ENCODE measurements around the gene IFNL2. TPM values are rescaled to one million over a fixed set of nuclear protein-coding genes. Genes with fewer than 3 reads are reported as not detected.

The IFNL2 gene
- total and polyA plus RNA-seq, 9 of the 15 experiments (the other 6 are each of a cell fraction or from before 2014, with no cell fraction given): not detected

DNA sequence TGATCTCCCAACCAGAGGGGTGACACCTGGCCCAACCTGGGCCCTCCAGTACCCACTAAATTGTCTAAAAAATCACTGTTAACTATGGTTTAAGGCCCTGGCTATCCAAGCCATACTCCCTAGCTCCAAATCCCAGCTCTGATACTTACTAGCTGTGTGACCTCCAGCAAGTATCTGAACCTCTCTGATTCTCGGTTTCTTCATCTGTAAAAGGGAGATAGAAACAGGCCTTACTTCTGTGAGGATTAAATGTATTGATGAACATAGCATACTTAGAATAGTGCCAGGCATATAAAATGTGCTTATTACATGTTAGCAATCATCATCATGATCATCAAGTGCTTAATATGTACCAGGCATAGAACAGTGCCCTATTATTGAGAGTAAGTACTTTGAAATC is 47.7 kb downstream of the IFNL2 start (continued):
- TF ChIP-seq, protein P1, sequence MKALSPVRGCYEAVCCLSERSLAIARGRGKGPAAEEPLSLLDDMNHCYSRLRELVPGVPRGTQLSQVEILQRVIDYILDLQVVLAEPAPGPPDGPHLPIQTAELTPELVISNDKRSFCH (CRISPR knock-in tag; IDR thresholded peaks at IDR 0.05): no peak
- TF ChIP-seq, protein P1 (tag; IDR thresholded peaks at IDR 0.05): no peak
- TF ChIP-seq OTX1 (CRISPR knock-in tag; IDR thresholded peaks at IDR 0.05) (no peak), RBM25 (IDR thresholded peaks at IDR 0.05; ENCODE audit: low read depth, low read length, severe bottlenecking) (peak; percentile 76), FOXP1 (CRISPR knock-in tag; IDR thresholded peaks at IDR 0.05) (no peak), WHSC1 (IDR thresholded peaks at IDR 0.05; ENCODE audit: low read length) (no peak), TARDBP (IDR thresholded peaks at IDR 0.05) (no peak), SRSF1 (IDR thresholded peaks at IDR 0.05; ENCODE audit: low read depth, low read length) (no peak), SPI1 (IDR thresholded peaks at IDR 0.05; ENCODE audit: borderline replicate concordance, low read depth, low read length) (no peak), ZNF445 (CRISPR knock-in tag; IDR thresholded peaks at IDR 0.05; ENCODE audit: low read depth) (no peak), HDAC2 (IDR thresholded peaks at IDR 0.05) (0 out of 2 replicates have a peak, but pooled peaks have one; percentile 32), IFI16 (CRISPR knock-in tag; IDR thresholded peaks at IDR 0.05) (no peak), KDM1A (IDR thresholded peaks at IDR 0.05) (peak in 1 of 2 experiments; percentile 52; a peak in 1 of 4 replicates), RNF2 (IDR thresholded peaks at IDR 0.05) (no peak), PHB2 (IDR thresholded peaks at IDR 0.05; ENCODE audit: low read depth) (no peak), ZFP36 (IDR thresholded peaks at IDR 0.05; ENCODE audit: low read depth, low read length, partially characterized antibody) (peak; percentile 53), HDGF (IDR thresholded peaks at IDR 0.05) (no peak), CHD1 (IDR thresholded peaks at IDR 0.05; ENCODE audit: low read length) (no peak), HMG20A (CRISPR knock-in tag; conservative IDR thresholded peaks at IDR 0.05) (no peak), XRCC5 (IDR thresholded peaks at IDR 0.05; ENCODE audit: low read depth, low read length) (no peak), ZNF212 (CRISPR knock-in tag; IDR thresholded peaks at IDR 0.05) (no peak), BCOR (IDR thresholded peaks at IDR 0.05) (peak; percentile 91), ELF1 (tag; IDR thresholded peaks at IDR 0.05) (no peak), TSC22D4 (tag; IDR thresholded peaks at IDR 0.05) (no peak), ZKSCAN8 (CRISPR knock-in tag; IDR thresholded peaks at IDR 0.05) (no peak)
- TF ChIP-seq, protein P2, sequence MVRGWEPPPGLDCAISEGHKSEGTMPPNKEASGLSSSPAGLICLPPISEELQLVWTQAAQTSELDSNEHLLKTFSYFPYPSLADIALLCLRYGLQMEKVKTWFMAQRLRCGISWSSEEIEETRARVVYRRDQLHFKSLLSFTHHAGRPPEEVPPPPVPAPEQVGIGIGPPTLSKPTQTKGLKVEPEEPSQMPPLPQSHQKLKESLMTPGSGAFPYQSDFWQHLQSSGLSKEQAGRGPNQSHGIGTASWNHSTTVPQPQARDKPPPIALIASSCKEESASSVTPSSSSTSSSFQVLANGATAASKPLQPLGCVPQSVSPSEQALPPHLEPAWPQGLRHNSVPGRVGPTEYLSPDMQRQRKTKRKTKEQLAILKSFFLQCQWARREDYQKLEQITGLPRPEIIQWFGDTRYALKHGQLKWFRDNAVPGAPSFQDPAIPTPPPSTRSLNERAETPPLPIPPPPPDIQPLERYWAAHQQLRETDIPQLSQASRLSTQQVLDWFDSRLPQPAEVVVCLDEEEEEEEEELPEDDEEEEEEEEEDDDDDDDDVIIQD (CRISPR knock-in tag; IDR thresholded peaks at IDR 0.05): no peak
- TF ChIP-seq, protein P3, sequence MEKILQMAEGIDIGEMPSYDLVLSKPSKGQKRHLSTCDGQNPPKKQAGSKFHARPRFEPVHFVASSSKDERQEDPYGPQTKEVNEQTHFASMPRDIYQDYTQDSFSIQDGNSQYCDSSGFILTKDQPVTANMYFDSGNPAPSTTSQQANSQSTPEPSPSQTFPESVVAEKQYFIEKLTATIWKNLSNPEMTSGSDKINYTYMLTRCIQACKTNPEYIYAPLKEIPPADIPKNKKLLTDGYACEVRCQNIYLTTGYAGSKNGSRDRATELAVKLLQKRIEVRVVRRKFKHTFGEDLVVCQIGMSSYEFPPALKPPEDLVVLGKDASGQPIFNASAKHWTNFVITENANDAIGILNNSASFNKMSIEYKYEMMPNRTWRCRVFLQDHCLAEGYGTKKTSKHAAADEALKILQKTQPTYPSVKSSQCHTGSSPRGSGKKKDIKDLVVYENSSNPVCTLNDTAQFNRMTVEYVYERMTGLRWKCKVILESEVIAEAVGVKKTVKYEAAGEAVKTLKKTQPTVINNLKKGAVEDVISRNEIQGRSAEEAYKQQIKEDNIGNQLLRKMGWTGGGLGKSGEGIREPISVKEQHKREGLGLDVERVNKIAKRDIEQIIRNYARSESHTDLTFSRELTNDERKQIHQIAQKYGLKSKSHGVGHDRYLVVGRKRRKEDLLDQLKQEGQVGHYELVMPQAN (IDR thresholded peaks at IDR 0.05; ENCODE audit: borderline replicate concordance): no peak
- TF ChIP-seq, protein P4, sequence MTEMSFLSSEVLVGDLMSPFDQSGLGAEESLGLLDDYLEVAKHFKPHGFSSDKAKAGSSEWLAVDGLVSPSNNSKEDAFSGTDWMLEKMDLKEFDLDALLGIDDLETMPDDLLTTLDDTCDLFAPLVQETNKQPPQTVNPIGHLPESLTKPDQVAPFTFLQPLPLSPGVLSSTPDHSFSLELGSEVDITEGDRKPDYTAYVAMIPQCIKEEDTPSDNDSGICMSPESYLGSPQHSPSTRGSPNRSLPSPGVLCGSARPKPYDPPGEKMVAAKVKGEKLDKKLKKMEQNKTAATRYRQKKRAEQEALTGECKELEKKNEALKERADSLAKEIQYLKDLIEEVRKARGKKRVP (CRISPR knock-in tag; IDR thresholded peaks at IDR 0.05): no peak
- TF ChIP-seq, protein P5, sequence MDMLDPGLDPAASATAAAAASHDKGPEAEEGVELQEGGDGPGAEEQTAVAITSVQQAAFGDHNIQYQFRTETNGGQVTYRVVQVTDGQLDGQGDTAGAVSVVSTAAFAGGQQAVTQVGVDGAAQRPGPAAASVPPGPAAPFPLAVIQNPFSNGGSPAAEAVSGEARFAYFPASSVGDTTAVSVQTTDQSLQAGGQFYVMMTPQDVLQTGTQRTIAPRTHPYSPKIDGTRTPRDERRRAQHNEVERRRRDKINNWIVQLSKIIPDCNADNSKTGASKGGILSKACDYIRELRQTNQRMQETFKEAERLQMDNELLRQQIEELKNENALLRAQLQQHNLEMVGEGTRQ (CRISPR knock-in tag; IDR thresholded peaks at IDR 0.05): no peak

All from K562 (cell line).